ENCODE results near the gene NOX5.

GRCh38 chr15:69037482-69037881 lies 23.0 kb downstream of the NOX5 start:
- TF ChIP-seq TARDBP (IDR thresholded peaks at IDR 0.05), result no peak
- no peak for TF ChIP-seq SUZ12 (IDR thresholded peaks at IDR 0.05)
- TF ChIP-seq SP1 (IDR thresholded peaks at IDR 0.05), result no peak
- TF ChIP-seq FOXM1 (IDR thresholded peaks at IDR 0.05; ENCODE audit: borderline replicate concordance), result no peak
- no peak for TF ChIP-seq PKNOX1 (IDR thresholded peaks at IDR 0.05)
- TF ChIP-seq ELF4 (IDR thresholded peaks at IDR 0.05), result no peak
- TF ChIP-seq BHLHE40 (IDR thresholded peaks at IDR 0.05; ENCODE audit: borderline replicate concordance), result no peak
- TF ChIP-seq ARNT (IDR thresholded peaks at IDR 0.05), result no peak
- no peak for TF ChIP-seq NFRKB (IDR thresholded peaks at IDR 0.05)
- TF ChIP-seq ZNF384 (IDR thresholded peaks at IDR 0.05), result no peak
- TF ChIP-seq FOXA1 (IDR thresholded peaks at IDR 0.05), result no peak
- no peak for TF ChIP-seq LEF1 (IDR thresholded peaks at IDR 0.05; ENCODE audit: borderline replicate concordance)
- TF ChIP-seq HDGF (IDR thresholded peaks at IDR 0.05; ENCODE audit: borderline replicate concordance), result no peak
- no peak for TF ChIP-seq L3MBTL2 (conservative IDR thresholded peaks at IDR 0.05)

Data from HEK293T (cell line).